ENCODE data around the gene CRLF2.
"Not testable (repeated sequence)": the region's sequence is repeated elsewhere in the genome, so short reads cannot be mapped to it uniquely, and the experiment has no call there.

The CRLF2 gene

GRCh38 chrX:1169189-1169588, 43.3 kb downstream of the CRLF2 start:
- DNase-seq (ENCODE audit: low spot score) = no peak

GRCh38 chrX:1167918-1168481, 44.4 kb downstream of the CRLF2 start:
- no peak for DNase-seq (ENCODE audit: low spot score)

GRCh38 chrX:1167466-1167865, 45.0 kb downstream of the CRLF2 start:
- no peak for DNase-seq (ENCODE audit: low spot score)

- DNase-seq (ENCODE audit: low spot score) = no peak
These were observed 46.8 kb downstream of the CRLF2 start for GRCh38 chrX:1165535-1166196.

- DNase-seq (ENCODE audit: low spot score) = no peak
These were observed 47.8 kb downstream of the CRLF2 start for GRCh38 chrX:1164322-1165288.

- no peak for DNase-seq (ENCODE audit: low spot score)
These were observed 49.2 kb downstream of the CRLF2 start for GRCh38 chrX:1163231-1163630.

- no peak for DNase-seq (ENCODE audit: low spot score)
These were observed 50.1 kb downstream of the CRLF2 start for GRCh38 chrX:1162119-1162916.

- no peak for DNase-seq (ENCODE audit: low spot score)
These were observed 52.9 kb downstream of the CRLF2 start for GRCh38 chrX:1159548-1159947.

- not testable (repeated sequence) for DNase-seq (ENCODE audit: low spot score)
These were observed 55.6 kb downstream of the CRLF2 start for GRCh38 chrX:1156681-1157455.

- DNase-seq (ENCODE audit: low spot score) = no peak
These were observed 58.5 kb downstream of the CRLF2 start for GRCh38 chrX:1153940-1154339.

GRCh38 chrX:1152090-1152489, 60.4 kb downstream of the CRLF2 start:
- no peak for DNase-seq (ENCODE audit: low spot score)

GRCh38 chrX:1151378-1152077, 60.9 kb downstream of the CRLF2 start:
- no peak for DNase-seq (ENCODE audit: low spot score)

GRCh38 chrX:1150569-1151347, 61.7 kb downstream of the CRLF2 start:
- DNase-seq (ENCODE audit: low spot score) = no peak

- DNase-seq (ENCODE audit: low spot score) = no peak
These were observed 64.6 kb downstream of the CRLF2 start for GRCh38 chrX:1147611-1148515.

- no peak for DNase-seq (ENCODE audit: low spot score)
These were observed 68.2 kb downstream of the CRLF2 start for GRCh38 chrX:1144293-1144692.

Data from CD4-positive, alpha-beta T cell treated with Interleukin-15 for 4 hours (primary cell).